Mesodermal cell (in vitro differentiated cells): Measurements from ENCODE around the gene LHX3.
"Not testable (repeated sequence)": the region's sequence is repeated elsewhere in the genome, so short reads cannot be mapped to it uniquely, and the experiment has no call there.

Experiments used
- H3K27ac ChIP-seq: 2 replicates; pipeline ENCODE4 v1.7.0; 2013; ENCODE audit warnings: mild to moderate bottlenecking, low read depth, low read length, moderate library complexity; ENCODE audit not compliant: severe bottlenecking
- H3K36me3 ChIP-seq: 2 replicates; pipeline ENCODE4 v1.7.1; 2013; ENCODE audit warnings: mild to moderate bottlenecking, low read length, moderate library complexity; ENCODE audit not compliant: control insufficient read depth, insufficient read depth
- H3K4me1 ChIP-seq: one replicate; pipeline ENCODE4 v1.7.1; 2013; ENCODE audit warnings: mild to moderate bottlenecking, low read length; ENCODE audit not compliant: insufficient read depth, control insufficient read depth, poor library complexity, severe bottlenecking
- H3K4me3 ChIP-seq: 2 replicates; pipeline ENCODE4 v1.7.0; 2013; ENCODE audit warnings: low read length, control low read depth, mild to moderate bottlenecking; ENCODE audit not compliant: insufficient read depth, poor library complexity, severe bottlenecking; ENCODE audit errors: extremely low read depth
- H3K9me3 ChIP-seq: 2 replicates; pipeline ENCODE4 v1.7.1; 2013; ENCODE audit warnings: mild to moderate bottlenecking, low read length, moderate library complexity; ENCODE audit not compliant: control insufficient read depth
- WGBS, 2 experiments: methylation state at CpG; one replicate each; pipeline ENCODE4 v1.1.5; 2013; ENCODE audit warnings: missing lambda C conversion rate in 2 of 2; ENCODE audit not compliant: insufficient coverage in 2 of 2; 5-methylcytosine and 5-hydroxymethylcytosine counted together

Gene LHX3

GRCh38 chr9:136239983-136240330 lies 35.0 kb upstream of the LHX3 start:
- H3K27ac ChIP-seq, result no peak overlapping the region
- H3K4me1 ChIP-seq, result peaks cover 17% of the 10 kb centered on the region
- WGBS, 2 experiments, result 83% methylated on average over 1 of the region's 2 CpGs; no CpG with 5 or more reads in 1 of the 2 experiments
- no peaks in the 10 kb centered on the region for H3K9me3 ChIP-seq
- no peak overlapping the region for H3K4me3 ChIP-seq
- peaks cover 19% of the 10 kb centered on the region for H3K36me3 ChIP-seq

- peaks cover 19% of the 10 kb centered on the region for H3K36me3 ChIP-seq
- H3K27ac ChIP-seq, result no peak overlapping the region
- no peaks in the 10 kb centered on the region for H3K9me3 ChIP-seq
- no peak overlapping the region for H3K4me3 ChIP-seq
- H3K4me1 ChIP-seq, result peaks cover 11% of the 10 kb centered on the region
- WGBS, 2 experiments, result 87 to 92% methylated on average over 23 to 25 of the region's 25 CpGs
These were observed 34.4 kb upstream of the LHX3 start for GRCh38 chr9:136239135-136239982.

DNA sequence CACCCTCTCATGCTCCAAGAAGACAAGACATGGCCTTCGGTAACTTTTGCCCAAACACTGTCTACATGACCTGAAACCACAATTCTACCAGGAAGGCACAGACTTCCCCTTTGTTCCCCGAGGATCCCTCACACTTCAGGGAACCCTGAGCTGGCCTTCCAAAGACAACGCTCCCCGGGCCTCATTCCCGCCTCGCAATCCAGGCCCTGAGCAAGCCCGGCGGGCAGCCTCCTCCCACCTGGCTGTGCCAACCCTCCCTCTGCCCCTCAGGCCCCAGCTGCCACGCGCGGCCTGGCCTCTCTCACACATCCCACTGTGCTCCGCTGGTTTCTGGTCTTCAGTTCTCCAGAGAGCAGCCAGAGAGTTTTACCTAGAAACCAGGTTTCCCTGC lies 33.4 kb upstream of the LHX3 start:
- WGBS, 2 experiments, result 88 to 90% methylated on average over 11 to 12 of the region's 12 CpGs
- Histone ChIP-seq H3K27ac (no peak overlapping the region), H3K4me3 (no peak overlapping the region), H3K36me3 (peaks cover 19% of the 10 kb centered on the region), H3K4me1 (peaks cover 2% of the 10 kb centered on the region), H3K9me3 (no peaks in the 10 kb centered on the region)

GRCh38 chr9:136237486-136238341 lies 32.8 kb upstream of the LHX3 start:
- Histone ChIP-seq H3K4me1 (no peaks in the 10 kb centered on the region), H3K9me3 (no peaks in the 10 kb centered on the region), H3K27ac (no peak overlapping the region), H3K36me3 (peaks cover 19% of the 10 kb centered on the region), H3K4me3 (no peak overlapping the region)
- 95 to 97% methylated on average over 31 of the region's 32 CpGs for WGBS, 2 experiments

GRCh38 chr9:136236471-136237410 lies 31.8 kb upstream of the LHX3 start:
- H3K9me3 ChIP-seq, H3K4me1 ChIP-seq, H3K27ac ChIP-seq, H3K4me3 ChIP-seq: not testable (repeated sequence)
- 94 to 95% methylated on average over 33 to 41 of the region's 43 CpGs for WGBS, 2 experiments
- peaks cover 19% of the 10 kb centered on the region for H3K36me3 ChIP-seq

DNA sequence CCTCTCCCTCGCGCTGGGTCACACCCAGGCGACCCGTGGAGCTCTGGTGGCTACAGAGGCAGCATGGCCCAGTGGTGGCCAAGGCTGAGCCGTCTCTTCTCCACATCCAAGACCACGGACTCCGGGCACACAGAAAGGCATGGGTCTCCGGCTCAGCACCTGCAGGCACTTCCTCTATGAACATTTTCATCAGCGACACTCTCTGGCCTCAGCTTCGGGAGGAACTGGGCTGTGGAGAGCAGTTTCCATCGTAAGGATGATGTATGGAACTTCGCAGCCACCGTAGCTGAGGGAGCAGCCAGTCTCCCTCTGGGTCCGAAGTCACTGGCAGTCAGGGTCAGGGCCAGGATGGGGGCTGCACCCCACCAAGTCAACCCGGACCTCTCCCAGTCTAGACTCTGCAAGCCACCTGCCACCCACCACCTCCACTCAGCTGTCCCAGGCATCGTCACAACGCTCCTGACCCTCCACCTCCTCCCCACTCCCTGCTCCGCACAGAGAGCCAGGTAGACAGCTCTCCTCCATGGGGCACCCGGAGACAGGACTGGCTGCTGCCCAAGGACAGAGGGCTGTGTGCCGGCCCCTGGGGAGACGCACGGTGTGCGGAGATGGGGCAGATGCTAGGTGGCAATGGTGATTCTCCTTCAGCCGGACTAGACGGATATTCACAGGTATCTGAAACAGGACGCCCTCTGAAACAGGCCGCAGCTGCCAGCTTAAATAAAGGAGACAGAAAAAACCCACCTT lies 31.0 kb upstream of the LHX3 start:
- H3K36me3 ChIP-seq, result peaks cover 22% of the 10 kb centered on the region
- 96 to 97% methylated on average over 19 to 23 of the region's 27 CpGs for WGBS, 2 experiments
- no peaks in the 10 kb centered on the region for H3K4me1 ChIP-seq
- no peaks in the 10 kb centered on the region for H3K9me3 ChIP-seq
- no peak overlapping the region for H3K4me3 ChIP-seq
- H3K27ac ChIP-seq, result no peak overlapping the region

- Histone ChIP-seq H3K4me3 (no peak overlapping the region), H3K36me3 (peaks cover 23% of the 10 kb centered on the region), H3K27ac (no peak overlapping the region), H3K9me3 (no peaks in the 10 kb centered on the region), H3K4me1 (no peaks in the 10 kb centered on the region)
- WGBS, 2 experiments, result 93 to 95% methylated on average over 17 of the region's 17 CpGs
These were observed 30.2 kb upstream of the LHX3 start for GRCh38 chr9:136235171-136235570.

DNA sequence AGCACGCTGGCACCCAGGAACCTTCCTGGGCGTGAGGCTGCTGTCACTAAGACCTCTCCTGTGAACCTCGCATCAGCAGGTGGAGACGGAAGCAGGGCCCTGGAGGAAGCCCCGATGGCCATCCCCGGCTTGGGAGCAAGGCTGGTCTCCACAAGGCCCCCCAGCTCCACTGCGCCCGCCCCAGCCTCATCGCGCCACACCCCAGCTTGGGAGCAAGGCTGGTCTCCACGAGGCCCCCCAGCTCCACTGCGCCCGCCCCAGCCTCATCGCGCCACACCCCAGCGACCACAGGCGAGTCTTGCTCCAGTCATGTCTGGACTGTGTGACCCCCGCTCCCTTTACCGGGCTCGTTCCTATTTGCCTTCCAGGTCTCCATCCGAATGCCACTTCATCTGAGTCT lies 29.7 kb upstream of the LHX3 start:
- WGBS, 2 experiments, result 96 to 97% methylated on average over 21 of the region's 21 CpGs
- H3K4me3 ChIP-seq, result no peak overlapping the region
- H3K9me3 ChIP-seq, result no peaks in the 10 kb centered on the region
- H3K4me1 ChIP-seq, result no peaks in the 10 kb centered on the region
- H3K27ac ChIP-seq, result no peak overlapping the region
- peaks cover 23% of the 10 kb centered on the region for H3K36me3 ChIP-seq

DNA sequence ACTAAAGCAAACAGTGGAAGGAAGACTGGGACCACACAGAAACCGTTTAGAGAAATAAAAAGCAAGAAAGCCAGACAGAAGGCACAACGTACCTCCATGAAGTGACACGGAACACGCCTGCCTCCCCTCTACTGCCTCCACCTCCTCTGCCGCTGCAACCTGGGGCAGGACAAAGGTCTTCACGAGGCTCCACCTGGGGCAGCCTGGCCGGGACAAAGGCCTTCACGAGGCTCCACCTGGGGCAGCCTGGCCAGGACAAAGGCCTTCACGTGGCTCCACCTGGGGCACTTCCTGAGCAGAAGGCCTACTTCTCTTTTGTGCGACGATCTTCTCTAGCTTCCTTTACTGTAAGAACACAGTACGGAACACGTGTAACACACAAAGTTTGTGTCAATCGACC lies 28.9 kb upstream of the LHX3 start:
- Histone ChIP-seq H3K4me3 (no peak overlapping the region), H3K9me3 (no peaks in the 10 kb centered on the region), H3K27ac (no peak overlapping the region), H3K4me1 (peaks cover 6% of the 10 kb centered on the region), H3K36me3 (peaks cover 23% of the 10 kb centered on the region)
- 84 to 94% methylated on average over 11 to 14 of the region's 14 CpGs for WGBS, 2 experiments

GRCh38 chr9:136233411-136233810 lies 28.5 kb upstream of the LHX3 start:
- 95 to 98% methylated on average over 11 to 15 of the region's 15 CpGs for WGBS, 2 experiments
- Histone ChIP-seq H3K4me1 (peaks cover 11% of the 10 kb centered on the region), H3K9me3 (no peaks in the 10 kb centered on the region), H3K36me3 (peaks cover 23% of the 10 kb centered on the region), H3K4me3 (no peak overlapping the region), H3K27ac (no peak overlapping the region)
